ENCODE results near the gene ESPL1.

GRCh38 chr12:53286448-53286847 lies 18.3 kb downstream of the ESPL1 start:
- TF ChIP-seq REST (IDR thresholded peaks at IDR 0.05; ENCODE audit: insufficient read depth in 1 of 2, low read depth in 2 of 2, low read length in 1 of 2) (no peak), CTCF (IDR thresholded peaks at IDR 0.05) (no peak), POLR2AphosphoS5 (IDR thresholded peaks at IDR 0.05; ENCODE audit: low read depth, low read length) (no peak), SIN3A (IDR thresholded peaks at IDR 0.05; ENCODE audit: borderline replicate concordance, insufficient read depth, low read depth, low read length) (no peak), TCF7L2 (IDR thresholded peaks at IDR 0.05; ENCODE audit: low read depth, low read length) (no peak)

Data from Panc1 (cell line).